H1 (cell line): ENCODE data around the gene IGFBP1. TPM values are rescaled to one million over a fixed set of nuclear protein-coding genes. Genes with fewer than 3 reads are reported as not detected.

Experiments
- CTCF ChIA-PET: fragments of 300-600 bp; sonication (Branson Sonifier 250); formaldehyde crosslinking; loops from one replicate; lab custom pipeline; 2021; ENCODE audit not compliant: partially characterized antibody; lab: Charles Lee
- POLR2A ChIA-PET: fragments of 300-600 bp; sonication (Branson Sonifier 250); formaldehyde crosslinking; loops from one replicate; lab custom pipeline; 2021; ENCODE audit warnings: inconsistent platforms; ENCODE audit not compliant: partially characterized antibody; lab: Charles Lee
- DNase-seq, 2 experiments: peaks; one replicate each; pipeline versions ENCODE4 v3.0.0 to v3.0.0-alpha.2; 2010 to 2022; ENCODE audit warnings: low spot score in 2 of 2, low read depth in 1 of 2, mixed read lengths in 1 of 2
- FAIRE-seq: peaks from 2 replicates; lab custom pipeline; 2011; peaks lifted over from hg19 to GRCh38; lab: Jason Lieb, UNC
- H2AFZ ChIP-seq: 2 replicates; pipeline ENCODE4 v1.8.1; 2012; ENCODE audit warnings: low read length, inconsistent platforms
- H2AK5ac ChIP-seq: 2 replicates; pipeline ENCODE4 v1.6.1; 2013; ENCODE audit warnings: low read depth, low read length
- H2BK120ac ChIP-seq: replicated peaks from 2 replicates; pipeline ENCODE3; 2013; ENCODE audit warnings: low read depth, low read length, inconsistent platforms
- H2BK12ac ChIP-seq: 2 replicates; pipeline ENCODE4 v1.6.1; 2013; ENCODE audit warnings: low read depth, low read length
- H2BK15ac ChIP-seq: 2 replicates; pipeline ENCODE4 v1.6.1; 2013; ENCODE audit warnings: low read length
- H2BK20ac ChIP-seq: 2 replicates; pipeline ENCODE4 v1.6.1; 2013; ENCODE audit warnings: low read length
- H2BK5ac ChIP-seq: 2 replicates; pipeline ENCODE4 v1.6.1; 2013; ENCODE audit warnings: low read depth, low read length
- H3K14ac ChIP-seq: 2 replicates; pipeline ENCODE4 v1.6.1; 2013; ENCODE audit warnings: inconsistent platforms; ENCODE audit not compliant: insufficient read length
- H3K18ac ChIP-seq: 2 replicates; pipeline ENCODE4 v1.6.1; 2013; ENCODE audit warnings: low read length; ENCODE audit errors: extremely low read depth
- H3K23ac ChIP-seq: 2 replicates; pipeline ENCODE4 v1.6.1; 2013; ENCODE audit warnings: inconsistent platforms; ENCODE audit not compliant: insufficient read length
- H3K23me2 ChIP-seq: 2 replicates; pipeline ENCODE4 v1.6.1; 2013; ENCODE audit warnings: low read depth, low read length
- H3K27ac ChIP-seq: 2 replicates; pipeline ENCODE4 v1.6.1; 2011; ENCODE audit warnings: low read depth, low read length, inconsistent platforms
- H3K27me3 ChIP-seq, 4 experiments: replicated peaks in 1 of 4; 1 replicate in 1 of 4; 2 replicates in 3 of 4; pipeline versions ENCODE4 v1.6.1 to v1.8.1; 2011 to 2013; ENCODE audit warnings: low read length in 3 of 4, mild to moderate bottlenecking in 3 of 4, inconsistent platforms in 2 of 4, mixed read lengths in 2 of 4, moderate library complexity in 1 of 4; ENCODE audit not compliant: control insufficient read depth in 3 of 4, insufficient read depth in 3 of 4; ENCODE audit errors: extremely low read depth in 1 of 4
- H3K36me3 ChIP-seq, 4 experiments: 2 replicates each; pipeline versions ENCODE4 v1.6.1 to v1.8.1; 2011 to 2013; ENCODE audit warnings: mild to moderate bottlenecking in 4 of 4, low read length in 3 of 4, moderate library complexity in 2 of 4, control low read depth in 1 of 4, inconsistent platforms in 1 of 4; ENCODE audit not compliant: insufficient read depth in 4 of 4, control insufficient read depth in 2 of 4
- H3K4ac ChIP-seq: replicated peaks from 2 replicates; pipeline ENCODE3; 2013; ENCODE audit warnings: low read length, low read depth, mixed read lengths, inconsistent platforms; ENCODE audit not compliant: insufficient read length
- H3K4me1 ChIP-seq, 4 experiments: replicated peaks in 1 of 4; 1 replicate in 1 of 4; 2 replicates in 3 of 4; pipeline versions ENCODE4 v1.6.1 to v1.8.1; 2011 to 2013; ENCODE audit warnings: low read length in 3 of 4, inconsistent platforms in 2 of 4, mixed read lengths in 1 of 4; ENCODE audit not compliant: insufficient read depth in 4 of 4, control insufficient read depth in 3 of 4
- H3K4me2 ChIP-seq, 2 experiments: 2 replicates each; pipeline versions ENCODE4 v1.6.1 to v1.8.1; 2011 to 2013; ENCODE audit warnings: low read depth in 2 of 2, low read length in 2 of 2, control low read depth in 1 of 2, inconsistent platforms in 1 of 2, mild to moderate bottlenecking in 1 of 2; ENCODE audit not compliant: insufficient read depth in 1 of 2
- H3K4me3 ChIP-seq, 4 experiments: fragments of 200-600, 300-600 bp in 1 of 4; sonication (generic), shearing (Covaris generic), sonication (Bioruptor Twin) in 1 of 4; 2 replicates each; pipeline versions ENCODE4 v1.5.1 to v1.8.1; 2011 to 2016; ENCODE audit warnings: low read length in 4 of 4, low read depth in 3 of 4, control low read depth in 2 of 4, inconsistent platforms in 2 of 4, mild to moderate bottlenecking in 2 of 4, mixed read lengths in 1 of 4, moderate library complexity in 1 of 4; ENCODE audit not compliant: insufficient read depth in 2 of 4; ENCODE audit errors: extremely low read depth in 1 of 4
- H3K56ac ChIP-seq: replicated peaks from 2 replicates; pipeline ENCODE3; 2013; ENCODE audit warnings: low read depth, mild to moderate bottlenecking, mixed read lengths, low read length, inconsistent platforms; ENCODE audit not compliant: insufficient read length
- H3K79me1 ChIP-seq: 2 replicates; pipeline ENCODE4 v1.6.1; 2013; ENCODE audit warnings: low read depth, low read length, control low read depth
- H3K79me2 ChIP-seq, 2 experiments: 2 replicates each; pipeline versions ENCODE4 v1.6.1 to v1.8.1; 2012 to 2013; ENCODE audit warnings: low read length in 2 of 2, mild to moderate bottlenecking in 2 of 2, inconsistent platforms in 1 of 2; ENCODE audit not compliant: insufficient read depth in 2 of 2, control insufficient read depth in 1 of 2
- H3K9ac ChIP-seq, 4 experiments: replicated peaks in 1 of 4; 1 replicate in 1 of 4; 2 replicates in 3 of 4; pipeline versions ENCODE4 v1.6.1 to v1.8.1; 2011 to 2013; ENCODE audit warnings: low read depth in 3 of 4, low read length in 3 of 4, control low read depth in 2 of 4, mild to moderate bottlenecking in 2 of 4, moderate library complexity in 2 of 4, inconsistent platforms in 1 of 4; ENCODE audit errors: extremely low read depth in 1 of 4
- H3K9me3 ChIP-seq, 2 experiments: 2 replicates each; pipeline versions ENCODE4 v1.6.1 to v1.8.1; 2012 to 2013; ENCODE audit warnings: mild to moderate bottlenecking in 2 of 2, moderate library complexity in 2 of 2, control low read depth in 1 of 2, inconsistent platforms in 1 of 2, low read depth in 1 of 2, low read length in 1 of 2, mixed read lengths in 1 of 2; ENCODE audit not compliant: insufficient read depth in 2 of 2
- H4K20me1 ChIP-seq, 2 experiments: replicated peaks in 1 of 2; 2 replicates each; pipeline versions ENCODE3 to v1.8.1; 2011 to 2013; ENCODE audit warnings: inconsistent platforms in 2 of 2, low read length in 2 of 2, mild to moderate bottlenecking in 1 of 2; ENCODE audit not compliant: insufficient read depth in 2 of 2, control insufficient read depth in 1 of 2
- H4K5ac ChIP-seq: 2 replicates; pipeline ENCODE4 v1.6.1; 2013; ENCODE audit warnings: low read length, low read depth, mixed read lengths, inconsistent platforms; ENCODE audit not compliant: insufficient read length
- H4K8ac ChIP-seq: 2 replicates; pipeline ENCODE4 v1.8.0; 2013; ENCODE audit warnings: mild to moderate bottlenecking, moderate library complexity, low read length, inconsistent platforms; ENCODE audit not compliant: insufficient read depth; ENCODE audit errors: extremely low read depth
- H4K91ac ChIP-seq: replicated peaks from 2 replicates; pipeline ENCODE3; 2013; ENCODE audit warnings: low read length, mixed read lengths, inconsistent platforms; ENCODE audit not compliant: insufficient read length
- BACH1 ChIP-seq: IDR thresholded peaks from 2 replicates; pipeline ENCODE4 v1.6.1; 2012; ENCODE audit warnings: low read length, improper control_type of control experiment
- CBX5 ChIP-seq: fragments of 300-800, 300-1000 bp; sonication (generic); IDR thresholded peaks from 2 replicates; pipeline ENCODE4 v1.7.1; 2016; ENCODE audit warnings: antibody characterized with exemption, low read length, low read depth
- HDAC6 ChIP-seq: IDR thresholded peaks from one replicate; pipeline ENCODE4 v1.7.1; 2012; ENCODE audit warnings: low read depth, mild to moderate bottlenecking, inconsistent platforms, low read length, moderate library complexity
- JUND ChIP-seq: IDR thresholded peaks from 2 replicates; pipeline ENCODE4 v1.6.1; 2011; ENCODE audit warnings: mild to moderate bottlenecking, improper control_type of control experiment, low read length
- KDM1A ChIP-seq: fragments of 200-600, 300-600 bp; sonication (generic); IDR thresholded peaks from 2 replicates; pipeline ENCODE4 v1.7.1; 2016; ENCODE audit warnings: mild to moderate bottlenecking, low read length, borderline replicate concordance
- KDM4A ChIP-seq: IDR thresholded peaks from one replicate; pipeline ENCODE4 v1.7.1; 2012; ENCODE audit warnings: low read depth, mild to moderate bottlenecking, moderate library complexity, low read length, inconsistent platforms; ENCODE audit not compliant: severe bottlenecking
- NANOG ChIP-seq: IDR thresholded peaks from 2 replicates; pipeline ENCODE4 v1.6.1; 2011; ENCODE audit warnings: low read length, low read depth, mild to moderate bottlenecking, inconsistent platforms; ENCODE audit not compliant: insufficient read depth, poor library complexity, severe bottlenecking
- NRF1 ChIP-seq: IDR thresholded peaks from 2 replicates; pipeline ENCODE4 v1.6.1; 2011; ENCODE audit warnings: mild to moderate bottlenecking, low read depth, low read length, improper control_type of control experiment
- RAD21 ChIP-seq, 2 experiments: IDR thresholded peaks in 1 of 2; conservative IDR thresholded peaks in 1 of 2; 2 replicates each; pipeline ENCODE4 v1.6.1; 2011; ENCODE audit warnings: low read depth in 2 of 2, low read length in 2 of 2, improper control_type of control experiment in 1 of 2, inconsistent platforms in 1 of 2, mild to moderate bottlenecking in 1 of 2, moderate library complexity in 1 of 2
- SAP30 ChIP-seq: fragments of 300-600 bp; sonication (generic); IDR thresholded peaks from 2 replicates; pipeline ENCODE4 v1.7.1; 2012; ENCODE audit warnings: low read length, moderate library complexity, mild to moderate bottlenecking, inconsistent platforms; ENCODE audit not compliant: insufficient read depth, insufficient replicate concordance
- SP1 ChIP-seq: IDR thresholded peaks from 2 replicates; pipeline ENCODE4 v1.6.1; 2011; ENCODE audit warnings: low read depth, low read length
- WGBS, 2 experiments: shearing (Covaris generic) in 1 of 2; methylation state at CpG; one replicate each; pipeline versions ENCODE4 v1.1.6 to v1.1.7; 2013 to 2015; ENCODE audit warnings: low lambda C conversion rate in 2 of 2, mixed read lengths in 2 of 2, inconsistent platforms in 1 of 2, low coverage in 1 of 2, missing lambda C conversion rate in 1 of 2; ENCODE audit not compliant: insufficient replicate concordance in 2 of 2, insufficient coverage in 1 of 2, insufficient read length in 1 of 2; ENCODE audit errors: extremely low coverage in 1 of 2, missing lambda C conversion rate in 1 of 2; 5-methylcytosine and 5-hydroxymethylcytosine counted together
- polyA plus RNA-seq, 7 experiments: library from polyadenylated mRNA; depleted of rRNA in 3 of 7; stranded (reverse) in 5 of 7; unstranded in 2 of 7; fragments of >200 nt in 5 of 7; fragments of 200-250 nt in 2 of 7; gene quantifications; 1 replicate in 5 of 7; 2 replicates in 1 of 7; 4 replicates in 1 of 7; pipeline versions ENCODE4 v1.2.1 to v1.2.3, GENCODE V29; 2011 to 2013; ENCODE audit warnings: missing spikeins in 2 of 7, mixed read lengths in 2 of 7
- total RNA-seq: library from RNA; stranded (reverse); fragmentation: NEBNext Ultra II Directional; extraction: Animal tissue kit (Norgen Biotek cat#: 25700); gene quantifications from 2 replicates; pipeline ENCODE4 v1.2.1, GENCODE V29; 2021

Gene IGFBP1
- total and polyA plus RNA-seq, 2 of the 8 experiments (the other 6 are each of a cell fraction or from before 2014, with no cell fraction given), result not detected

DNA sequence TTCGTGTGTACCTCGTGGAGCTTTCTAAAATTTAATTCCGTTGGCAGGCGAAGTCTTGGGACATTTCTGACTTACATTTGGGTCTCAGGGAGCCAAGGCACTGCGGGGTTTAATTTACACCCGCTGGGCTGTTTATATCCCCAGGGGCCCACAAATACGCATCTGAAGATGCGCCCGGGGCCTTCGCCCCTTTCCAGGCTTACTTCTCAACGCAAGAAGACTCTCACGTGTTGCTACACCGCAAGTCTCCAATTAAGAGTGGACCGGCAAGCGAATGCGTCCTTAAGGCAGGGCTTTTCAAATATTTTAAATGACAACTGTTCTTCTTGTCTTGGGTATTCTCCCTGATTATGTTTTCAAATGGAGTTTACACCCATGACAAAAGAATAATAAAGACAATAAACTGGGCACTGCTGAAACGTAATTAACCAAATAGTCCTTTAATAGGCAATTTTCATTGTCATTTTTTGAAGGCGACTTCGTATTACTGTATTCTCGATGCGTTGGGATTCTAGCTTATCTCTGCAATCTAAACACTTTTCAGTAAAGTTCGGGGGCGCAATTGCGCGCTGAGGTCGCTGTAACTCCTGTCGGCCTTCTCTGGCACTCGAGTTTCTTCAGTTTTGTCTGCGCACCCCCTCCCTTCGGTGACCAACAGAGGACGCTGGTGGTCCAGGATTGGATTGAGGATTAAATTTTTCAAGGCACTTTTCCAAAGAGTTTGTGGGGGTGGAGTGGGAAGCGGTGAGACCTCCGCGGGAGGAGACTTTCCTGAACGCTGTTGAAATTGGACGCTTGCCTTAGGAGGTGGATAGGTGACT lies 33.6 kb downstream of the IGFBP1 start:
- H4K5ac ChIP-seq, result no peak overlapping the region
- H2AK5ac ChIP-seq, result no peak overlapping the region
- H4K8ac ChIP-seq, result no peak overlapping the region
- H2BK12ac ChIP-seq, result peak overlapping the region; percentile 18; the same call in 1 of the 2 replicates
- DNase-seq (peak; percentile 63 to 87), FAIRE-seq (peak; percentile 55)
- no peak overlapping the region for H3K23ac ChIP-seq
- peak overlapping the region; percentile 19; the same call in 1 of the 2 replicates for H2AFZ ChIP-seq
- 3% methylated on average over 36 of the region's 36 CpGs; no CpG with 5 or more reads in 1 of the 2 experiments for WGBS, 2 experiments
- H3K23me2 ChIP-seq, result peaks cover 14% of the 10 kb centered on the region
- no peaks in the 10 kb centered on the region for H3K9me3 ChIP-seq
- no peak overlapping the region for H4K91ac ChIP-seq
- no peak overlapping the region for H3K14ac ChIP-seq
- no peaks in the 10 kb centered on the region for H3K79me1 ChIP-seq
- H3K79me2 ChIP-seq, result no peaks in the 10 kb centered on the region
- peak overlapping the region; percentile 33 to 67 (median 47) for H3K4me3 ChIP-seq
- no peak overlapping the region for H3K27ac ChIP-seq
- no peak overlapping the region for H3K56ac ChIP-seq
- no peak overlapping the region; the same call in 1 of the 2 replicates for H2BK5ac ChIP-seq
- ChIA-PET CTCF (interaction anchor here (0.6 to 15.3 kb wide), 77 partner anchors 9 to 1266 kb away, joined by 3 to 242 read pairs (median 5); partner anchors contain the start of gene IGFBP1), POLR2A (interaction anchor here (1.2 to 1.5 kb wide), 4 partner anchors 33 to 1179 kb away, joined by 3 to 5 read pairs (median 4); partner anchors contain the start of gene IGFBP1)
- no peak overlapping the region for H3K4ac ChIP-seq
- H3K9ac ChIP-seq, result no peak overlapping the region
- H3K4me2 ChIP-seq, result peak overlapping the region; percentile 78 to 87
- peaks cover 14 to 48% (median 37%) of the 10 kb centered on the region in 4 experiments for H3K27me3 ChIP-seq
- peaks cover 6 to 30% (median 12%) of the 10 kb centered on the region in 4 experiments; a peak in 6 of 7 replicates for H3K4me1 ChIP-seq
- H2BK120ac ChIP-seq, result no peak overlapping the region
- H3K36me3 ChIP-seq, result no peaks in the 10 kb centered on the region
- H4K20me1 ChIP-seq, result peaks cover 2% of the 10 kb centered on the region in 2 experiments
- H3K18ac ChIP-seq, result peak overlapping the region; percentile 54; the same call in 1 of the 2 replicates
- H2BK20ac ChIP-seq, result 0 out of 2 replicates have a peak overlapping the region, but pooled peaks have one; percentile 55
- no peak overlapping the region for H2BK15ac ChIP-seq
- TF ChIP-seq RAD21 (IDR thresholded peaks at IDR 0.05 in 1 of 2, conservative IDR thresholded peaks at IDR 0.05 in 1 of 2; ENCODE audit: low read depth in 2 of 2, low read length in 2 of 2), result peak; percentile 97
- no peak for TF ChIP-seq HDAC6
- TF ChIP-seq CBX5, result no peak
- peak; percentile 62; the same call in 1 of the 2 replicates for TF ChIP-seq BACH1
- no peak for TF ChIP-seq NRF1
- no peak for TF ChIP-seq NANOG
- no peak for TF ChIP-seq SAP30
- no peak for TF ChIP-seq SP1
- TF ChIP-seq KDM4A, result peak; percentile 60
- TF ChIP-seq JUND, result no peak
- no peak for TF ChIP-seq KDM1A
